SH-SY5Y (cell line): ENCODE measurements around the gene IL10RB.

Experiments
- GATA2 ChIP-seq: IDR thresholded peaks from 2 replicates; pipeline ENCODE4 v1.6.1; 2011; ENCODE audit warnings: mild to moderate bottlenecking, low read depth, low read length
- GATA3 ChIP-seq: IDR thresholded peaks from 2 replicates; pipeline ENCODE4 v1.6.1; 2011; ENCODE audit warnings: low read depth, mild to moderate bottlenecking, low read length, moderate library complexity

DNA sequence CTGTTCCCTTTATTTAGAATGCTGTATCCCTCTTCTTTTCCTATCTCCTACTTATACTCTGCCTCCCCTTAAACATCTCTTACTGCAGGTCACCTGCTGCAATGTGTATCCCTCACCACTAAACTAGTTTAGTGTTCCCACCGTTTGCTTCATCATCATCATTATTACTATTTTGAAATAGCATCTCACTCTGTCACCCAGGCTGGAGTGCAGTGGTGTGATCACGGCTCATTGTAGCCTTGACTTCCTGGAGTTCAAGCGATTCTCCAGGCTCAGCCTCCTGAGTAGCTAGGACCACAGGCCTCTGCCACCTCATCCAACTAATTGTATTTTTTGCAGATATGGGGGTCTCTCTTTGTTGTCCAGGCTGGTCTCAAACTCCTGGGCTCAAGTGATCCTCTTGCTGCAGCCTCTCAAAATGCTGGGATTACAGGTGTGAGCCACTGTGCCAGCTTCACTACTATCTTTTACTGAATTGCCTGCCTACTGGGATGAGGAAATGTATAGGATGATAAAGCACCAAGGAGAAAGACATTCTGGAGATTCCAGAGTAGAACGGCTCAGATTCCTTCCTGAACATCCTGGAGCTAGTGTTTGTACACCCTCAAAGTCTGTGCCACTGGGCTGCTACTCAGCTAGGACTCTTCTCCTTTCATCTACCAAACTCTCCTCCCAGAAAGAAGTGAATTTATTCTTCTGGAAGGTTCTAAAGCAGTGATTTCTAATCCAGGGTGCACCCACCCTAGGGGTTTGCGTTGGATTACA is 50.0 kb downstream of the IL10RB start:
- TF ChIP-seq GATA3, result no peak
- TF ChIP-seq GATA2, result no peak
